Fibroblast of mammary gland (primary cell): ENCODE measurements around the gene P3H1.
A peak's percentile ranks its signal among the peaks of the same experiment; 100 is the strongest.

Experiments
- DNase-seq: peaks from one replicate; pipeline ENCODE4 v3.0.0-alpha.2; 2010; ENCODE audit warnings: low read depth
- H3K4me3 ChIP-seq: 2 replicates; pipeline ENCODE4 v1.5.1; 2011; ENCODE audit warnings: low read depth, mild to moderate bottlenecking, low read length, moderate library complexity; ENCODE audit not compliant: control insufficient read depth
- CTCF ChIP-seq: conservative IDR thresholded peaks from 2 replicates; pipeline ENCODE4 v1.5.1; 2011; ENCODE audit warnings: low read depth, low read length, inconsistent platforms; ENCODE audit not compliant: control insufficient read depth, insufficient read depth

The P3H1 gene

GRCh38 chr1:42748461-42749410 is 18.1 kb downstream of the P3H1 start:
- H3K4me3 ChIP-seq: no peak overlapping the region
- no peak for DNase-seq
- no peak for TF ChIP-seq CTCF

GRCh38 chr1:42748021-42748420 is 18.8 kb downstream of the P3H1 start:
- H3K4me3 ChIP-seq: no peak overlapping the region
- no peak for TF ChIP-seq CTCF
- no peak for DNase-seq

DNA sequence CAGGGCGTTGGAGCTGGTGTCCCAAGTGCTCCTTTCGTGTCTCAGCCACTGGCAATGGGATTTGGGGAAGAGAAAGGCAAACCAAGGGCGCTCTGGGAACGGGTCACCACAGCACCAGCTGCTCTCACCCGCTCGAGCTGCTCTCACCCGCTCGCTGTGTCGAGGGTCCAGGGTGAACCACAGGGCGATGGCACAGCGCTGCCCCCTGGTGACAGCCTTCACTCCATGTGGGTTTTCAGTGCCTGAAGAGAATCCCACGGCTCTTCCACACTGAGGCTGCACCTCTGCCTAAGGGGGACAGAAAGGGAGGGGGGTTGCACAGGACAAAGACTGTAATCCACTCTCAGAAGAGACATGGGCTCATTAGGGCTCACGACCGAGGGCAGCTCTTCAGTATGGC is 19.7 kb downstream of the P3H1 start:
- TF ChIP-seq CTCF: peak; percentile 55
- no peak overlapping the region for H3K4me3 ChIP-seq
- peak; percentile 24 for DNase-seq

DNA sequence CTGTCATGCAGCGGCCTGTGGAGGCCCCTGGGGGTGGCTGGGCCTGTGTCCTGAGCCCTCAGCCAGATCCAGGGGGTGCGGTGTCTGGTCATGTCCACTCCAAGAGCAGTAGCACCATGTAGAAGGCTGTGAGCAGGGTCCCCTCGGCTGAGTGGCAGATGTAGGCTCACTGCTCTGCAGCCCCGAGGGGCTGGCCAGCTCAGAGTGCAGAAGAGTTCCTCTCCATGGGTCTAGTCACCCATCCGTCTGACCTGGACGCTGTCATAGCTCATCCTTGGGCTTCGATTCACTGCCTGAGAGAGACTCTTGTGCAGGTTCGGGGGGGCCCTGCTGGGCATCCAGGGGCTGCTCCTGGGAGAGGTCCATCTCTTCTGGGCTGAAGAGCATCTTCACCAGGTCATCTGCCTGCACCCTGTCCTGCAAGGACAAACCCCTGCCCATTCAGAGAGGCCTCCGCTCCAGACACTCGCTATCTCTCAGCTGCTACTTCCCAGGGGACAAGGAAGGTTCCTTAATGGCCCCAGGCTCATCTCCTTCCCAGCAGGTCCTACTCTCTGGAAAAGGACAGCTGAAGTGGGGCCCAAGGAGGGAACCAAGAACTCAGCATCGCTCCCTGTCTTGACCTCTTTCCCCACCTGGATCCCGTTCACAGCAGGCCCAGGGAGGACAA is 20.3 kb downstream of the P3H1 start:
- H3K4me3 ChIP-seq: no peak overlapping the region
- DNase-seq: no peak
- no peak for TF ChIP-seq CTCF

DNA sequence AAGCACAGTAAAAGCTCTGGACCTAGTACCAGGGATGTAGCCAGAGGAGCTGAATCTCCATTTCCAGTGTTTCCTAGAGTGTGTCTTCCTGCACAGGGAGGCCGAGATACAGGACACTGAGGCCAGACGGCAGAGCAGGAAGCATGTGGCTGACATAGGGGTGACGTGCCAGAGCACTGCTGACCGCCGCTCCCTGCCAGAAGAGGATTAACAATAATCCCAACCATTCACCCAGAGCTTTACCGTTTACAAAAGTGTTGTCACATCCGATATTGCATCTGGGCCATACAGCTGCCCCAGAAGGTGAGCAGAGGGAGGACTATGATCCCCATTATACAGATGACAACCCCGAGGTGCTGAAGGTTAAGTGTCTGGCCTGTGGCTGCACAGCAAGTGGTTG is 21.0 kb downstream of the P3H1 start:
- no peak for TF ChIP-seq CTCF
- DNase-seq: no peak

GRCh38 chr1:42744148-42744413 is 22.7 kb downstream of the P3H1 start:
- DNase-seq: no peak
- no peak overlapping the region for H3K4me3 ChIP-seq
- TF ChIP-seq CTCF: no peak

More for the DNA sequence above, 21.0 kb downstream of the P3H1 start:
- no peak overlapping the region for H3K4me3 ChIP-seq
